NCI-H2081 (cell line): ENCODE measurements around the gene ITFG2.
"Not testable (repeated sequence)": the region's sequence is repeated elsewhere in the genome, so short reads cannot be mapped to it uniquely, and the experiment has no call there.

Experiments
- DNase-seq, 2 experiments: peaks; one replicate each; lab custom pipeline; 2025; lab: John Stamatoyannopoulos, UW

The ITFG2 gene

DNA sequence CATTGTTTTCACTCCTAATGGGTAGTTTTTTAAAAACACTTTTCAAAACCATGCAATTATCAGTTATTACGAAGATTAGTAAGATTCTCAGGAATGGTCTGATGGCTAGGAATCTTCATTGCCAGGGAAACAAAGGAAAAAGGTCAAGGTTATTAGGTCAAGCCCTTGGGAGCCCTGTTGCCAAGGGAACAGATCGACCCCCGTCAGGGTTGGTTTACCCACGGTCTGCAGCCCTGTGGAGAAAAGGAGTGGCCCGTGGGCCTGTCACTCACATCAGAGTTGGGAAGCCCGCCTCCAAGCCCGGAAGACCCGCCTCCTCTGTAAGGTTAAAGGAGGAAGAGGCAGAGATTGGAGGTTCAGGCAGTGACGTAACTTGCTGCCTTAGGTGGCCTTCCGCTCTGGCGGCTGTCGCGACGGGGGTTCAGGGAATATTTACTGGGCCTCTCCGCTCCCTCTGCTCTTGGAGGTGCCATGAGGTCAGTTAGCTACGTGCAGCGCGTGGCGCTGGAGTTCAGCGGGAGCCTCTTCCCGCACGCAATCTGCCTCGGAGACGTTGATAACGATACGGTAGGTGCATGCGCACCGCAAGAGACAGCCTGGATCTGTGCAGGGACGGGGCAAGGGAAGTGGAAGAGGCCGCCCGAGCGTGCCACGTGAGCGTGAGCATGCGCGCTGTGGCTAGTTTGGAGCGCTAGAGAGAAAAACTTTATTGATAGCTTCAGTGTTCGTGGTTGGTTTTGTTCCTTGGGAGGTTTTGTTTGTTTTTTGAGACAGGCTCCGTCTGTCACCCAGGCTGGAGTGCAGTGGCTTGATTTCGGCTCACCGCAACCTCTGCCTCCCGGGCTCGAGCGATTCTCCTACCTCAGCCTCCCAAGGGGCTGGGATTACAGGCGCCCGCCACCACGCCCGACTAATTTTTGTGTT is at the start of gene ITFG2:
Gene ITFG2, plus strand, starts transcription at position 379 of the 924 bp plus-strand sequence. Its CDS starts 93 bp downstream, at position 472.
- peak; percentile 99 for DNase-seq

DNA sequence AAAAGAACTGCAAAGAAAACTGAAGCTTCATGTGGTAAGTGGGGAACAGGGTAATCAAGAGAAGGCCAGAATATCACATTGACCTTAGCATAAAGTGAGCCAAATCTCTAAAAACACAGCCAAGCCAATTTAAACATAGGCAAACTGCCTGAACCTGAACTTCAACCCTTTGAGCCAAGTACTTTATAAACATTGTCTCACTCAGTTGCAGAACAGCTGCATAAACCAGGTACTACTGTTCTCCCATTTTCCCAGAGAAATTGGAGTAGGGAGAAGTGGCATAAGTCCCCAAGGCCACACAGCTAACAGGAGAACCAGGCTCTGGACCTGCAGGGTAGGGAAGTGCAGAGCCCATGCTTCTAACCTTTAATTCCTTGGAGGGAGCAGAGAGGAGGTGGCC is 48.1 kb upstream of the ITFG2 start:
- DNase-seq, result no peak

DNA sequence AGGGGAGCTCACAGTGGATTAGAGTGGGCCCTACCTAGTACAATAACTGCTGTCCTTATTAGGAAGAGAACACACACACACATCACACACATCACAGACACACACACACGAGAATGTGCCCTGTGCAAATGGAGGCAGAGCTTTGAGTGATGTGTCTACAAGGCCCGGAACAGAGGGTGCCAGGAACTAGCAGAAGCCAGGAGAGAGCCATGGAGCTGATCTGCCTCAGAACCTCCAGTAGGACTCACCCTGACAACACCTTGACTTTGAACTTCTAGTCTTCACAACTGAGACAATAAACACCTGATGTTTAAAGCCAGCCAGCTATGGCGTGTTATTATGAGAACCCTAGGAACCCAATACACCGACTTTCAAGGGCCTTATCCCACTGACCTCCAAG is 47.4 kb upstream of the ITFG2 start:
- no peak for DNase-seq

DNA sequence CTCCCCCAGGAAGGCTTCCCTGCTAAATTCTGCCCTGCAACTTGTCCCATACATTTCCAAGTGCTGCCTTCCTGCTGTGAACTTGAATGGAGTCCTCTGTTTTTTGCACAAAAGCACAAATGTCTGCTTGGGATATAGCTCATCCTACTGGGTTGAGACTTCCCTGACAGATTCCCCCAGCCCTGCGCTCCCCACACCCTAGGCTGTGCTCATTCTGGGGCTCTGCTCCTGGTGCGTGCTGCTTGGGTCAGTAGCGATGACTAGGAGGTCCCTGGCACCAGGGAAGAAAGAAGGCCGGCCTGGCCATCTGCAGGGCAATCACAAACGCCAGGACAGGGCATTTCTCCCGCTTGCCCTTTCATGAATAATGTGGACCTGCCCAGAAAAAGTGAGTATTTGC is 46.9 kb upstream of the ITFG2 start:
- no peak for DNase-seq

DNA sequence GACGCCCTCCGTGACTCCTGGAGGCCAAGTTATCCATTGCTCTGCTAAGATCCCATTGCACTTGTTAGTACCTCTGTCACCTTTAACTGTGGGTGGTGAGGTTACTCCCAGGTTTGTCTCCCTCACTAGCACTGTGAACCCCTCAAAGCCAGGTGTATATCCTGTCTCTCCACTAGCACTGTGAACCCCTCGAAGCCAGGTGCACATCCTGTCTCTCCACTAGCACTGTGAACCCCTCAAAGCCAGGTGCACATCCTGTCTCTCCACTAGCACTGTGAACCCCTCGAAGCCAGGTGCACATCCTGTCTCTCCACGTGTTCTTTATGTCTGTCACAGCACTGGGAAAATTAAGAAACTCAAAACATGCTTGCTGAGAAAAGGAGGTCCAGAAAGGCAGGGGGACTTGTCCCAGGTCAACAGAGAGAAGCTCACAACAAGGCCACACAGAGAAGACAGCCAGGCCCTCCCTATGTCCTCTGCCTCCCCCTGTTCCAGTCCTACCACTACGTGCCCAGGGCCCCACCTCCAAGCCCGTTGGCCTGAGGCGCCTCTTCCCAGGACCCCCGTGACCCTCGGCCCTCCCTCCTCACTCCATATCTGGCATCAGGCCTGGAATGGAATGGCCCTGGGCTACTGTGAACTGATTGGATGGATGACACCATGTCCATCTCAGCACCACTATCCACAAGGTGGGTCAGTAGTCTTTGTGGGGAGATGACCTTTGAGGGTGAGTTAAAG is 44.1 kb upstream of the ITFG2 start:
- DNase-seq, result no peak

DNA sequence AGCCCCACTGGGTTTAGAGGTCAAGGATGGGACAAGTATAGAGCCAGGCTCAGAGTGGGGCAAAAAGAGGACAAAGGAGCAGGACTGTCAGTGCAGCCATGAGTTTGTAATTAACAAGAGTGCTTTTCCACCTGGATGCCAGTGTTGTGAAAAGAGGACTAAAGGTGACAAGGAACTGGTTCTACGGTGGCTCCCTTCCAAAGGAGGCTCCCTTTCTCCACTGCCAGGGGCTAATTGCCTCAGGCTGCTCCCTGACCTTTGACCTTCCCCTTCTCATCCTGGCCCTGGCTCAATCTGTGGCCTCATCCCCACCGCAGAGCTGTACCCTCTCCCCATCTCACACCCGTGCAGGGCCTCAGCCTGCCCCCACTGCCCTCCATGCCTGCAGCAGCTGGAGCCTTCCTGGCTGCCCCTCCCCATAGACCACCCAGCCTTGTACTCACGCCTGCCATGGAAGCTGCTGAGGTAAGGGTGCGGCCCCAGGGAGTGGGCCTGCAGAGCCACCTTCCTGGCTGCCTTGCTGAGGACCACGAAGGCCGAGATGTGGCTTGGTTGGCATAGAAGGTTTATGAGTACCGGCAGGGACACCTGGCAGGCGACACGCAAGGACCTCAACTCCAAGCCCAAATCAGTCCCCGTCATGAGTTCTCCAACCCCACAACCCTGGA is 42.5 kb upstream of the ITFG2 start:
- no peak for DNase-seq

DNA sequence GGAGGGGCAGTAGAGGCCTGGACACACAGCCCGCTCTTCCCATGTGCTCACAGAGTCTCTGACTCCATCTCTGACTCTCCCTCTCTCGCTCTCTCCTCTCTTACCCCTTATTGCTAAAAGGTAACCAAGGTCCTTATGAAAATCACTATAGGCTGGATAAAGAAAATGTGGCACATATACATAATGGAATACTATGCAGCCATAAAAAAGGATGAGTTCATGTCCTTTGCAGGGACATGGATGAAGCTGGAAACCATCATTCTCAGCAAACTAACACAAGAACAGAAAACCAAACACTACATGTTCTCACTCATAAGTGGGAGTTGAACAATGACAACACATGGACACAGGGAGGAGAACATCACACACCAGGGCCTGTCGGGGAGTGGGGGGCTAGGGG is 41.9 kb upstream of the ITFG2 start:
- not testable (repeated sequence) for DNase-seq

DNA sequence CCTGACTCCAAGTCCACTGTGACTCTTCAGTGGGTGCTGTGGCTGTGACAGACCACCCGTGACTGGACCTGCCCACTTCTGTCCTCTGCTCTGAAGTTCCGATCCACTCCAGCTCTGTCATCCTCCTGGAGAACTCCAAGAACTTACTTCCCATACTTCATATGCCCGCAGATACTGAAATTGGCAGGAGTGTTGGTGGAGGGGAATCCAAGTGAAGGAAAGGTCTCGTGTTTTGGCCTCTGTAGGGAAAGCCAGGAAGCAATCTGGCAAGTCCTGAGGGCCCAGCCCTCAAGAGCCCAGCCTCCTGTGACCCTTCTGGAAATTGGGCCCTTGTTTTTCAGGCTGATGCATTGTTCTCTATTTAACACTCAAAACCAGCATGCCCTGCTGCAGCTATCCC is 40.1 kb upstream of the ITFG2 start:
- no peak for DNase-seq

DNA sequence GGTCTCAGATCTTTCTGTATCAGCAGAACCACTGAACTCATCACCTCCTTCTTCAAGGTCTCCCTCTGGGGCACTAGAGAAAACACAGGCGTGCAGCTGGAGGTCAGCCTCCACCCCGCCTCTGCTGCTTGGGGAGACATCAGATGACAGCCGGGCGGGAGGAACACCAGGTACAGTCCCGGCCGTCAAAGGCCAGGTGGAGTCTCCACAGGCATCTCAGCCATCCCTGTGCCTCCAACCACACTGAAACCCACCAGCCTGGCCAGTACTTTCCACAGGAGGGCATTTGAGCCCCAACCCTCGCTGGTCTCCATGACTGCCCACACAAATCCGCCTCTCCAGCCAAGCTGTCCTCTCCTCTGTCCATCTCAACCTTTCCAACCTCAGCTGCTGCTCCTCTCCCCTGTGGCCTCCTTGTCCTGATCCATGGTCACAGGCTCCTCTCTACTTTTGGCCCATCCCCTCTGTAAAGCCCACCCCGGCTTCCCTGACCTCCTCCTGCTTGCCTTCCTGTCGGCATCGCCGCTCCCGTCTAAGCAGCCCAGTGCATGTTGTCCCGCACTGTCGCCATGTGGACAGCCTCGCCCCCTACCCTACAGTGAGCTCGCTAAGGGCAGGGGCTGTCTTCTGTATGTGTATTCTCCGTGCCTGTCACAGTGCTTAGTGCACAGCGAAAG is 39.1 kb upstream of the ITFG2 start:
- no peak for DNase-seq

DNA sequence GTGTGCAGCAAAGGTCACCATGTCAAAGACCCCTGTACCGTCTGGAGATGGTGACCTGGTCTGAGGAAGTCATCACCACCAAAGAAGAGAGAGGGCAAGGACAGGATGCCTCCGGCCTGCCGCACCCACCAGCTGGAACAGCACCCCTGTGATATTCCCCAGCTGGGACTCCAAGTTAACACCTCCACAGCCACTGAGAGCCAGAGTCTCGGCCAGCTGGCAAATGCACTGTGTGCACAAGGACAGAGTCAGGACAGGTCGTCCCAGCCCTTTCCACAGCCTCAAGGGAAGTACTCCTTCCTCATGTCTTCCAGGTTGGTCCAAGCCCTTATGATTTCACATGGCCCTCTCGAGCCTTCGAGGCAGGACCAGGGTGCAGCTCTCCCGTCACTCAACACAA is 37.0 kb upstream of the ITFG2 start:
- no peak for DNase-seq

DNA sequence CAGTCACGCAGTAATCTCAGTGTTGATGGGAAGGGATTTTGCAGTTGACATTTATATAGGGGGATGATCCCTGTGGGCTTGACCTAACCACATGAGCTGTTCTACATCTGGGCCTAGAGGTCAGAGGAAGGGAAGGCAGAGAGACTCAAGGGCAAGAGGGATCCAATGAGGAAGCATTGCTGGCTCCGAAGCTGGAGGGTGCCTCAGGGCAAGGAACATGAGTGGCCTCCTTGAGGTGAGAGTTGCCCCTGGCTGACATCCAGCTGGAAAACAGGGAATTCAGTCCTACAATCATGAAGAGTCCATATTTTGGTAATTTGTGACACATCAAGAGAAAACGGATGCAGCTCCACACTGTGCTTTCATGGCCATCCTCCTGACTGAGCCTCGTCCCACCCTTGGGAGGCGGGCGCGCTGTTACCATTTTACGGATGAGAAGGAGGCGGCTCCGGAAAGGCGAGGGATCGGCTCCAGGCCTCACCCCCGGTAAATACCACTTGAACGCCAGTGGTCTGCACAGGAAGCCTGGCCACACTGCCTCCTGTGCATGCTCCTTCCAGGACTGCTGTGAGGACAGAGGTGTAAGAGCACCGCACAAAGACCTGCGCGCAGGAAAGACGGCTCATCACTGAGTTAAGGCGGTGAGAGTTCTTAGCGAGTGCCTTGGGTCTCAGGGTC is 36.2 kb upstream of the ITFG2 start:
- no peak for DNase-seq

DNA sequence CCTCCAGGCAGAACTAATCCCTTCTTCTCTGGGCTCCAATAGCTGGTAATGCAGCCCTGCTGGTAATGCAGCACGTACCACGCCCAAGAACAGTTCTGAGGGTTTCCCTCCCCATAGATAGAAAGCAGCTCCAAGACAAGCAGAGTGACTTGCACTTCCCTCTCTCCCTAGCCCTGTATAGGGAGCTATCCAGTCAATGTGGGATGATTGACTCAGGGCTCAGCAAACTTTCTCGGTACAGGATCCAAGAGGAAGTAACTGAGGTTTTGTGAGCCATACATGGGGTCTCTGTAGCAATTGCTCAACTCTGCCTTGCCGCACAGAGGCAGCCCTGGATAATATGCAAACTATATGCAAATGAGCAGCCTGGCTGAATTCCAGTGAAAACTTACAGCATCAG is 33.2 kb upstream of the ITFG2 start:
- DNase-seq, result no peak

DNA sequence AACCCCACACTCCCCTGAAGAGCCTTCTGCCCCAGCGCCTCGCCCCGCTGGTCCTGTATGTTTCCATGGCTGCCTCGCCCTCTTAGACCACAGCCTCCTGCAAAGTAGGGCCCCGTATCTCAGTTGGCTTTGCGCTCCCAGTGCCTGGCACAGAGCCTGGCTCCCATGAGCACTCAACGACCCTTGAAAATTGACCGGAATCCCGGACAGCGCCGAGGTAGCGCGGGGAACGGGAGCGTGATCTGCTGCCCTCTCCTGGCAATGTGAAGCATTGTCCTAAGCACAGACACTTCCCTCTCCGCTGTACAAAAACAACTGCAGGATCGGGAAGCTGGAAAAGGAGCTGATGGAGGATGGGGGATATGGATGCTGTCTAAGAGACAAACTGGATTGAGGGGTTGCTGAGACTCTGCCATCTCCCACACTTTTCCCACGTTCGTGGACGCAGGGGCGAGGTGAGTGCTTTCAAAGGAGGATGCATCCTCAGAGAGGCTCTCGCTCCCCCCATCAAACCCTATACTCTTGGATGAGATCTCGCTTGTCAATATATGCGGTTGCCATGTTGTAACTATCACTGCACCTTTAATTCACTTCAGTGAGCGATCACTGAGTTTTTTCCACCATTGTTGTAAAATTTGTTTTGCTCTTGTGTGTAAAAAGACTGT is 28.4 kb upstream of the ITFG2 start:
- peak; percentile 50 to 68 for DNase-seq

DNA sequence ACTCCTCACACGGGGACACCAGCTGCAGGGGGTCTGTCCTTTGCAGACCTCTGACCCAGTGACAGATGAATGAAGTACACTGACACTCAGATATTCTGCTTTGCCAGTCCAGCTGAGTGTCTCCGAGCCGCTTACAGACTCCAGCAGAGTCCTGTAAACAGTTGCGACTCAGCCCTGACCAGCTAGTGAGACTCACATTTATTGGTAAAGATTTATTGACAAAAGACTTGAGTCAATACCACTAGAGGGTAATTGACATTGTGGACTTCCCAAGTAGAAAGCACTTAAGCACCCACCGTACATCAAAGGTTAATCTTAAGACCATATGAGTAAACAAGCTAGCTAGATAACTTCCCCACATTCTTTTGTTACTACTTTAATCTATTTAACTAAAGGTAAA is 27.5 kb upstream of the ITFG2 start:
- peak in 1 of 2 experiments; percentile 4 for DNase-seq

DNA sequence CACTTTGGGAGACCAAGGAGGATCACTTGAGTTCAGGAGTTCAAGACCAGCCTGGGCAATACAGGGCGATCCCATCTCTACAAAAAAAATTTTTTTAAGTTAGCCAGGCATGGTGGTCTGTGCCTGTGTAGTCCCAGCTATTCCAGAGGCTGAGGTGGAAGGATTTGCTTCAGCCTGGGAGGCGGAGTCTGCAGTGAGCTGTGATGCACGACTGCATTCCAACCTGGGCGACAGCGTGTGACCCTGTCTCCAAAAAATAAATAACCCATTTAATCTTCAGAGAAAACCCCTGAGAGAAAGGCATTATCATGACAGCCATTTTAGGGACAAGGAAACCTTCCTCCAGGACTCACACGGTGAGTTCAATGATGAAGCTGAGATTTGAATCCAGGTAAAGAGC is 21.4 kb upstream of the ITFG2 start:
- no peak for DNase-seq

DNA sequence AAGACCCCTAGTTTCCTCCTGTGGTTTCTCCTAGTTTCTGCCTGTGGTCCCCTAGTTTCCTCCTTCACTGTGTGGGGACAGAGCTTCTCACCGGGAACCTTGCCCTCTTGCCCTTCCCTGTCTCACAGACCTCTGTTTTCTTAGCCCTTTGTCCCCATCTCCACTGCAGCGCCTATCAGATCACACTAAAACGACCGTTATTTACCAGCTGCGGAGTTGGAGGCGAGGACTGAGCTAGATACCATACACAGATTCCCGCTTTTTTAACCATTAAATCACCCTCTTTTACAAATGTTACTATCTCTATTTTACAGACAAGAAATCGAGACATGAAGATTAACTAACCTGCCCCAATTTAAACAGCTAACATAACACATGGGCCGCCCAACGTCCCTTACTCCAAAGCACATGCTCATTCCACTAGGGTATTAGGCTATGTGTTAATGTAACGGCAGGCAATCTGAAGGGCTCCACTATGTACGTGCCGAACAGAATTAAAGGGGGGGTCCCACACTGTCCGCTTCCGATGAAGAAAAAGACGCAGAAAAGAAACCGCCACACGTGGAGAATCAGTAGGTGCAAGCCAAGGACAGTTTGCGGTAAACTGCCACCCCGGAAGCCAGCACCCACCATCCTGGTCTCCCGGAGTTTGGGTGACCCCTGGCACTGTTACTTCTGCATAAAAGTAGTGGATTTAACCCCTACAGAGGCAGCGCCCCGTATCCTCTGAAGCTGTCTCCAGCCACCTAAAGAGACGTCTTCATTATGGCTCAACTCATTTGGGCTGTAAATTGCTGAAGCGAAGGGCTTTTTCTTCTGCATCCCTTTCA is 19.6 kb upstream of the ITFG2 start:
- DNase-seq, result no peak

DNA sequence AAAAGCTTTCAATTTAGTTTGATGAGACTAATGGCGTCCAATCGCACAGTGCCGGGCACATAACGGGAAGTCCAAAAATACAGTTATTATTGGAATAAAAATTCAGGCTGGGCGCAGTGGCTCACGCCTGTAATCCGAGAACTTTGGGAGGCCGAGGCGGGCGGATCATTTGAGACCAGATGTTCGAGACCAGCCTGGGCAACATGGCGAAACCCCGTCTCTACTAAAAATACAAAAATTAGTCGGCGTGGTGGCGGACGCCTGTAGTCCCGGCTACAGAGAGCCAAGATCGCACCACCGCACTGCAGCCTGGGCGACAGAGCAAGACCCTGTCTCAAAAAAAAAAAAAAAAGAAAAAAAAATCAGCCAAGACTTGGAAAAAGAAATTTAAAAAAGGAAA is 18.9 kb upstream of the ITFG2 start:
- no peak for DNase-seq

DNA sequence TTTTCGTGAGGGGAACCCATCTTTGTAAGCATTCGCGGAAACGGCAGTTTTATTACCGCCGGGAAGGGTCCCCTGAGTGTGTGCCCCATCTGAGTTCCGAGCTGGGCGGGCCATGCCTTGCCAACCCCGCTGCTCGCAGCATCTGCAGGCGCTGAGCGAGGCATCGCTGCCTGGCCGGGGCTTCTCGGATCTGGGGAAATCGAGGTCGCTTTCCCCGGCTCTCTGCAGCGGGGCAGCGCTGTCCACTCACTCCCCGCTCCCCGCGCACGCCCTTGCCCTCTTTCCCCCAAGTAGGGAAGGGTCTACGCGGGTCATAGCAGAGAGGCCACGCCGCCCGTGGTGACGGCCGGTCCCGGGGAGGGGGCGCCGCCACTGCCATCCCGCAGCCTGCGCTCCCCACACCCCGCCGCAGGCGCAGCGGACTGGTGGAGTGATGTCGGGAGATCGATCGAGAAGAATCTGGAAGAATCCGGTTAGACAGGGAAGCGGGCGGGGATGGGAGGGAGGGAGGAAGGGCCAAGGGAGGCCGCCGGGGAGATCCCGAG is 18.2 kb upstream of the ITFG2 start:
- no peak for DNase-seq

DNA sequence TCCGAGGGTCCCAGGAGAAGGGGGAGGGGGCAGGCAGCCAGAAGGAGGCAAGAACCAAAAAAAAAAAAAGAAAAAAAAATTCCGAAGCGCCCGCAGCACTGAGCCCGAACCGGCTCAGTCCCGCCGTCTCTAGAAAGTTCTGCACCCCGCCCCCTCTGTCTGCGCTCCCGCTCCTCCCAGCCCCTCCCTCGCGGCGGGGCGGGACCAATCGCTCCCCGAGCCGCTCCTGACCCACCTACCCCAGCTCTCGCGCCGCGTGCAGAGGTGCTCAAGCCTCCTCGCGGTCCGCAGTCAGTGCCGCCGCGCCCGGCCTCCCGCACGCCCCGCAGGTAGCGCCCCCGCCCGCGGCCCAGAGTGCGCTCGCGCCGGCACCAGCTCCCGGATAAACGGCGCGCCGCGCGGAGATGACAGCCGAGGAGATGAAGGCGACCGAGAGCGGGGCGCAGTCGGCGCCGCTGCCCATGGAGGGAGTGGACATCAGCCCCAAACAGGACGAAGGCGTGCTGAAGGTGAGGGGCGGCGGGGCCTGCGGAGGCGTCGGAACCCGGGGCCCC is 17.7 kb upstream of the ITFG2 start, which contains the start of gene FKBP4:
Gene FKBP4, plus strand, starts transcription at position 235 of the 554 bp plus-strand sequence. Its CDS starts 170 bp downstream, at position 405.
- peak; percentile 77 to 83 for DNase-seq
